ENCODE data around the gene PACRGL.

GRCh38 chr4:20675786-20676185, 24.5 kb upstream of the PACRGL start:
- TF ChIP-seq CTCF (IDR thresholded peaks at IDR 0.05 in 8 of 11, conservative IDR thresholded peaks at IDR 0.05 in 3 of 11) (no peak), POLR2A (IDR thresholded peaks at IDR 0.05) (no peak)

All from spleen (tissue), 7 donors.